SW480 (cell line): ENCODE results near the gene MICAL3.
"Not testable (repeated sequence)": the region's sequence is repeated elsewhere in the genome, so short reads cannot be mapped to it uniquely, and the experiment has no call there.

Experiments used
- DNase-seq: peaks from one replicate; pipeline ENCODE4 v3.0.0-alpha.2; 2016; ENCODE audit warnings: low spot score

Gene MICAL3

GRCh38 chr22:18032455-18033101 is 8.2 kb upstream of the MICAL3 start:
- DNase-seq, result no peak

GRCh38 chr22:18031695-18032454 is 7.5 kb upstream of the MICAL3 start:
- DNase-seq, result no peak

- no peak for DNase-seq
Measured at GRCh38 chr22:18029686-18030267, 5.4 kb upstream of the MICAL3 start.

- no peak for DNase-seq
Measured at GRCh38 chr22:18028817-18029527, 4.6 kb upstream of the MICAL3 start.

DNA sequence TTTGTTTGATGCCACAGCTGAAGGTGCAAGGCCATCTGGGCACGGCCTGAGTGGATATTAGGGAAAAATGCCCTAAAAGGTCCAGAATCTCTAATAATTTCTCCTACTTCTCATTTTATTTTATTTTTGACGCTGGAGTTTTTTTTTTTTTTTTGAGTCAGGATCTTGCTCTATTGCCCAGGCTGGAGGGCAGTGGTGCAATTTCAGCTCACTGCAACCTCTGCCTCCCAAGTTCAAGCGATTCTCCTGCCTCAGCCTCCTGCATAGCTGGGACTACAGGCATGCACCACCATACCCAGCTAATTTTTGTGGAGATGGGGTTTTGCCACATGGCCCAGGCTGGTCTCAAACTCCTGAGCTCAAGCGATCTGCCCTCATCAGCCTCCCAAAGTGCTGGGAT is 1.5 kb upstream of the MICAL3 start:
- DNase-seq, result not testable (repeated sequence)

DNA sequence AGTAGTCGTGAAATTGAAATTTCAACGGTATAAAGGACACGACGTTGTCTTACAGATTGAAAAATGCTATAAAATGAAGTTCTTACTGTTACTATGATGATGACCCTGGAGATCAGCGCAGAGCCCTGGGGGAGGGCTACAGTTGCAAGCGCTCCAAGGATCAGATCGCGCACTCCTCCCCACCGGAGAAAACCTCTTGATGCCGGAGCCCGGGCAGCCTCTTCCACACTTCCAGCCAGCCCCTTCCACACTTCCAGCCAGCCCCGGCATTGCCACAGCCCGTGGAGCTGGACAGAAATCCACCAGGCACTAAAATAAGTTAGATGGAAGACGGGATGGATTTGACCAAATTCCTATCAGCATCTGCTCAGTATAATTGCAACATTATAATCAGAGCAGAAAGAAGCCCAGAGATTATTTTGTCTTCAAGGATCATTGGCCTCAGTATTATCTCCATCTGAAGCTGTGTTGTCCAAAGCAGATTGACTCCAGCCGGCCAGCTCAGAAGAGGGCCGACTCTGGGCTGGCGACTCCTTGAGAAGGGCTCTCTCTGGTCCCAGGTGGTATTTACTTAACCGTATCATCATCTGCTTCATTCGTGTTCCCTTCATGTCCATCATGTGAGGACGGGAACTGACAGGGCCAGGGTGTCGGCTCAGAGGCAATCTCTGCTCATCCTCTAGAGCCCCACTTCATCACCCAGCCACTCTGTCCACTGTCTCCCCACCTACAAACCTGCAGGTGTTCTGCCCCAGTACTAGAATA is 777 bp upstream of the MICAL3 start:
- DNase-seq, result no peak

DNA sequence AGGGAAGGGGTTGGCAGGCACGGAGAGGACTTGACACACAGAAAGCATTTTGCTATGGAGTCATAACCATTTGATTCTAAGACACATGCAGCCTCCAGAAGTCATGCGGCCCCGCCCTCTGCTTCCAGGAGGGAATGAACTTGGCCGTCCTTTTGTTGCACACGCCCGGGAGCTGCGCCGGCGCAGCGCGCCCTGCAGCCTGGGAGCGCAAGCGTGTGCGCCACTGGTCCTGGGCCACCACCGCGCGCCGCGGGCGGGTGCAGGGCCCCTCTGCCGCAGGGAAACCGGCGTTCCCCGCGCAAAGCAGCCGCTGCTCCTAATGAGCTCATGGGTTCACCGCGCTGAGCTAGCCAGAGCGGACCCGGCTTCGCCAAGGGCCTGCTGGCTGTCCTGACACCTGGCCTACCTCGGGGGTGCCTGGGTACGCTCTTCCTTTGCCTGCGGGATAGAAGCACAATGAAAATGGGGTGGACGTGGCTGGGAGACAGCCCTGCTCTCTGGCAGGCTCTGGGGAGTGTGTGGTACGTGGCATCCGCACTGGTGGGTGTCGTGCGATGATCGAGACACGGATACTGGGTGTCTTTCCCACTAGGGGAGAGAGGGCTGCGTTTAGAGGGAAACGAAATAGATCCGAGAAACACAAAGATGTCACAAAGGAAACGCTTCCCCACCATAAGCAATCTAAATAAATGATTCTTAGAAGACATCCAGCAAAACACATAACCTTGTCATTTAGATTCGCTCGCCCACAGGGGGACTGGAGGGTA is 669 bp downstream of the MICAL3 start:
- peak; percentile 73 for DNase-seq

DNA sequence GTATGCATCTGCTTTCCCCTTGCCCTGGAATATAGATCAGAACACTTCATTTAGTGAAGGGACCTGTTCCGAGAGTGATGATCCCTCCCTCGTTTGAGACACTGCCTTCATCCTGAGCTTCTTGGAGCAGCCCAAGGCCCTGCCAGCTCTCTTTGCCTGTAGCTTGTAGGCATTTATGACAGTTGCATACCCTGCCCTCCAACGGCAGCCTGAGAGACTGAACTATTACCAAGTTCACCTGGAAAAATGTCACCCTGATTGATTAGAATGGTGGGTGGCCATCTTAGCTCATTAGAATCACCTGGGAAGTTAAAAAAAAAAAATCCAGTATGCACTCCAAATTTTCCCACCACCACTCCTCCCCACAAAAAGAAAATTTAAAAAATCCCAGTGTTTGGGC is 1.5 kb downstream of the MICAL3 start:
- DNase-seq, result no peak

DNA sequence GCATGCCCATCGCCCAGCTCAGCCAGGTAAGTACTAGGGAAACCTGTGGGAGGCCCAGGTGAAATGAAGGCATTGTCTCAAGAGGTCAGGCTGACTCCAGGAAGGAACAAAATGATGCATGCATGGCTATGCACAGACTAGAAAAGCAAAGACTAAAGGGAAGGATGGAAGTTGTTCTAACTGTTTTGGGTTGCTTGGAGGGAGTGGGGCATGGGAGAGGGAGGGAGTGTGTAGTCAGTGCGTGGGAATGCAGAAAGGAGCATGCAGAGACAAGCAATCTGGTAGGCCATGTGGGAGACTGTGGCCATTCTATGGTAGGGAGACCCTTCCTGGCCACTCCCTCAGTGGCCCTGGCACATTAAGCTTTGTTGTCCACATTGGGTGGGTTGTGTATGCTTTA is 2.9 kb downstream of the MICAL3 start:
- DNase-seq, result no peak

- not testable (repeated sequence) for DNase-seq
Measured at GRCh38 chr22:18020743-18021142, 3.6 kb downstream of the MICAL3 start.

- no peak for DNase-seq
Measured at GRCh38 chr22:18013947-18014346, 10.4 kb downstream of the MICAL3 start.

DNA sequence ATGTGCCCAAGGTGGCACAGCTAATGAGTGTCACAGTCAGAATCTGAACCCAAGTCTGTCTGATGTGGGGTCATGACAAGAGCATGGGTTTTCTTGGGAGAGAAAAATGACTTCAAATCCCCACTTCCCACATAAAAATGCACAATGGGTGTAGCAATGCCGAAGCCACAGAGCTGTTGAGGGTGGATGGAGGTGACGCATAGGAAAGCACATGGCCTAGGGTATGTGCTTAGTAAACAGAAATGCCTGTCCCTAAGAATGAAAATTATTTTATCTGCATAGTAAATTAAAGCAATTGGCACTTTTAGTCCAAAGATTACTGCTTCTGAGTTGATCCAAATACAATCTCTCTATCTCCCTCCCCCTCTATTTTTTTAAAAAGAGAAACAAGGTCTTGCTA is 10.9 kb downstream of the MICAL3 start:
- DNase-seq, result no peak

- DNase-seq, result peak; percentile 50
Measured at GRCh38 chr22:18012531-18012930, 11.8 kb downstream of the MICAL3 start.

- DNase-seq, result no peak
Measured at GRCh38 chr22:18010266-18010665, 14.1 kb downstream of the MICAL3 start.

GRCh38 chr22:18008136-18008535 is 16.2 kb downstream of the MICAL3 start:
- no peak for DNase-seq

- no peak for DNase-seq
Measured at GRCh38 chr22:18005201-18005926, 19.0 kb downstream of the MICAL3 start.

DNA sequence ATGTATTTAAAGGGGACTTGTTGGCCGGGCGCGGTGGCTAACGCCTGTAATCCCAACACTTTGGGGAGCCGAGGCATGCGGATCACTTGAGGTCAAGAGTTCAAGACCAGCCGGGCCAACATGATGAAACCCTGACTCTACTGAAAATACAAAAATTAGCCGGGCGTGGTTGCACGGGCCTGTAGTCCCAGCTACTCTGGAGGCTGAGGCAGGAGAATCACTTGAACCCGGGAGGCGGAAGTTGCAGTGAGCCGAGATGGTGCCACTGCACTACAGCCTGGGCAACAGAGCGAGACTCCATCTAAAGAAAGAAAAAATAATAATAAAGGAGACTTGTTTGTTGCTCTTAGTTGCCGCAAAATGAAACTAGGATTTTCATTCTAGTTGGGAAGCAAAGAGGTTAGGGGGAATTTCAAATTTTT is 22.5 kb downstream of the MICAL3 start:
- not testable (repeated sequence) for DNase-seq

DNA sequence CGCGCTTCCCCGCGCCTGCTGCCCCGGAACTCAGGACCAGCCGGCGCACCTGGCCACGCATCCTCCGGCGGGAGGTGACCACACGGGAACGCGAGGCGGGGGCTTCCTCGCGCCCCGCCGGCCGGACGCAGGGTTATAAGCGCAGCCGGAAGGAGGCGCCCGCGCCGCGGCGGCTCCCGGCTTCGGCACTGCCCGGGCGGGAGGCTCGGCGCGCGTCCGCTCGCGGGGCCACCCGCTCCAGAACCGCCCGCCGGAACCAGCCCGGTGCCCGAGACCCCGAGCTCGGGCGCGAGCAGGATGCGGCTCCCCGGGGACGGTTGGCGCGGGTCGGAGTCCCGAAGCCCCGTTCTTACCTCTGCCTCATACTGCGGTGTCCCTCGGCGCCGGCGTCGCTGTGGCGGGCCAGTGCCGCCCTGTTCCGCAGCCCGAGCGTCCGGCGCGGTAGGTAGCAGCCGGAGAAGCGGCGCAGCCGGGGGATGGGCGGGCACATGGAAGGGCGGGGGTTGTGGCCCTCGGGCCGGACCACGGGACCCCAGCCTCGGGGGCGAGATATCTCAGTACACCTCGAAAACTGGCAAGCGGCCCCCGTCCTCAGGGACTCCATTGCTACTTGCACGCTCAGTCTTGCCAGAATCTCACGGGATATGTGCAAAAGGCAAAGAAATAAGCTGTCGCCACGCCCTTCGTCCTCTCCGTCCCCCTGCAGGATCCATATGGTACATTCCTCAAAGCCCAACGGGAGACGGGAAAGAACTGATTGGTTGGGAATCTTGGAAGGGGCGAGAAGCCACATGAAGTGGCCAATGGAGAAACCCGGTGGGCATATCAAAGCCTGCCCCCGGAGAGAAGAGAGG is 23.1 kb downstream of the MICAL3 start:
- peak; percentile 98 for DNase-seq

GRCh38 chr22:18000441-18001039 is 23.8 kb downstream of the MICAL3 start:
- no peak for DNase-seq
